GM12892 (cell line): ENCODE results near the gene CAMSAP2.

Experiments used
- POLR2A ChIP-seq: IDR thresholded peaks from 2 replicates; pipeline ENCODE4 v1.6.1; 2011; ENCODE audit warnings: low read depth, low read length, control low read depth
- POLR2AphosphoS5 ChIP-seq: IDR thresholded peaks from 2 replicates; pipeline ENCODE4 v1.6.1; 2011; ENCODE audit warnings: low read depth, low read length, control low read depth
- TAF1 ChIP-seq: IDR thresholded peaks from 2 replicates; pipeline ENCODE4 v1.6.1; 2011; ENCODE audit warnings: low read depth, mild to moderate bottlenecking, control low read depth, low read length, borderline replicate concordance

- TF ChIP-seq POLR2A = no peak
- TF ChIP-seq POLR2AphosphoS5 = no peak
- no peak for TF ChIP-seq TAF1
Observed at GRCh38 chr1:200737647-200738291, 924 bp upstream of the CAMSAP2 start.
